Hematopoietic multipotent progenitor cell treated with erythropoietin and hydrocortisone succinate and interleukin-3 and kit ligand, for 15 days (in vitro differentiated cells): Measurements from ENCODE around the gene ITIH1.

ENCODE experiments used
- DNase-seq: peaks from one replicate; pipeline ENCODE4 v3.0.0-alpha.2; 2015; ENCODE audit warnings: low spot score

ITIH1 gene

DNA sequence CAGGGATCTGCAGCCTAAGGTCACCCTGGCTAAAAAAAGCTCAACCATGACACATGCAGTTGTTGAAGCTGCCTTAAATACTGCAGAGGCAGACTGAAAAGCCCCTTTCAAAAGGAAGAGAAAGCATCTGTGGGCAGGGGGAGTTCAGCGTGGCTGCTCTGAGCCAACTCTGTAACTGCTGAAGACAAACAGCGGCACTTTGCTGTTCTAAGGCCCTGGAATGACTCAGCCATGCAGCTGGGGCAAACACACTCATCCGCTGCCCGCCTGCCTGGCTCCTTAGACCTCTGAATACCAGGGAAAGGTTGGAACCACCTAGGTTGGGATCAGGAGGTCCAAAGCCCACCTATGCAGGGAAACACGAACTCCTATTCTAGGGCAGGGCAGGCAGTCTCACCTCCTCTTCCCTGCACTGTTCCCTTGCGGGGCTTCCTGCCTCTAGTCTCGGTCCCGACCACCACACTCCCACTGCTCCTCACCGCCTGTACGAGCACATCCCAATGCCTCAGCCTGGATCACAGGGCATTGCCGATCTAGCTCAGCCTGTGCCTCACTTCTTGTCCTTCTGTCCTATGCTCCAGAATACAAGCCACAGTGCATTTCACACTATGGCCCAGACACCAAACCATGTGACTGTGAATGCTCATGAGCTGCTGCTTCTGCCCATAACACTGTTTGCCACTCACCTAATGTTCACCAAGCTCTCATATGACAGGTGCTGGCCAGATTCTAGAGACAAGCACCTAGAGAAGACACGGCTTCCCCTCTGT lies 64.0 kb downstream of the ITIH1 start:
- no peak for DNase-seq
